K562 (cell line): Measurements from ENCODE around the gene TXNRD2. TPM values are rescaled to one million over a fixed set of nuclear protein-coding genes. Genes with fewer than 3 reads are reported as not detected.

Source experiments
- CEBPG ChIP-seq, 3 experiments: fragments of 200-800 bp in 1 of 3; sonication (Bioruptor generic) in 1 of 3; sonication (generic) in 1 of 3; formaldehyde crosslinking in 1 of 3; IDR thresholded peaks in 2 of 3; conservative IDR thresholded peaks in 1 of 3; 2 replicates each; pipeline versions ENCODE4 v1.6.1 to v1.8.0; 2016 to 2022; ENCODE audit warnings: missing compliant biosample characterization in 2 of 3, missing genetic modification characterization in 2 of 3, mild to moderate bottlenecking in 1 of 3, missing genetic modification reagents in 1 of 3
- FUS ChIP-seq: fragments of 200-400 bp; formaldehyde crosslinking; optimal IDR thresholded peaks from 2 replicates; pipeline ENCODE3; 2017; ENCODE audit warnings: low read depth, low read length
- GTF2A2 ChIP-seq: IDR thresholded peaks from 2 replicates; pipeline ENCODE4 v1.6.1; 2016; ENCODE audit warnings: mild to moderate bottlenecking, missing genetic modification characterization, missing compliant biosample characterization
- HNRNPK ChIP-seq: fragments of 200-400 bp; formaldehyde crosslinking; IDR thresholded peaks from one replicate; pipeline ENCODE4 v1.6.1; 2018; ENCODE audit warnings: mild to moderate bottlenecking, low read depth, low read length; ENCODE audit not compliant: poor library complexity, severe bottlenecking
- LCOR ChIP-seq: sonication (generic); formaldehyde crosslinking; IDR thresholded peaks from 2 replicates; pipeline ENCODE4 v1.8.0; 2022; ENCODE audit warnings: mild to moderate bottlenecking, missing genetic modification reagents
- NCOA2 ChIP-seq, 2 experiments: fragments of 450-650 bp; IDR thresholded peaks; 2 replicates each; pipeline ENCODE4 v1.6.1; 2018; ENCODE audit warnings: mild to moderate bottlenecking in 2 of 2, moderate library complexity in 1 of 2; ENCODE audit not compliant: partially characterized antibody in 2 of 2
- RCOR1 ChIP-seq, 2 experiments: IDR thresholded peaks; 2 replicates each; pipeline ENCODE4 v1.6.1; 2012; ENCODE audit warnings: low read depth in 2 of 2, low read length in 2 of 2, borderline replicate concordance in 1 of 2, improper control_type of control experiment in 1 of 2
- RHOXF2B ChIP-seq: fragments of 250-450 bp; sonication (Bioruptor Pico); conservative IDR thresholded peaks from 2 replicates; pipeline ENCODE4 v1.5.1; 2021
- SMAD2 ChIP-seq: fragments of 150-350 bp; IDR thresholded peaks from 2 replicates; pipeline ENCODE4 v1.6.1; 2014; ENCODE audit warnings: low read depth, mild to moderate bottlenecking, low read length
- SMAD4 ChIP-seq: fragments of 250-450 bp; sonication (Bioruptor Pico); conservative IDR thresholded peaks from 2 replicates; pipeline ENCODE4 v1.8.0; 2021; ENCODE audit warnings: inconsistent platforms, mild to moderate bottlenecking, moderate library complexity
- ZNF12 ChIP-seq: sonication (generic); formaldehyde crosslinking; IDR thresholded peaks from 2 replicates; pipeline ENCODE4 v1.4.0; 2020; ENCODE audit warnings: mild to moderate bottlenecking, missing genetic modification reagents
- ZNF124 ChIP-seq: sonication (generic); formaldehyde crosslinking; IDR thresholded peaks from 2 replicates; pipeline ENCODE4 v1.8.1; 2022; ENCODE audit warnings: missing genetic modification reagents
- ZNF146 ChIP-seq: IDR thresholded peaks from one replicate; pipeline ENCODE4 v1.6.1; 2018; ENCODE audit warnings: missing compliant biosample characterization; ENCODE audit not compliant: unreplicated experiment
- ZNF253 ChIP-seq: fragments of 250-450 bp; sonication (Bioruptor Pico); conservative IDR thresholded peaks from 2 replicates; pipeline ENCODE4 v1.6.1; 2021; ENCODE audit warnings: mild to moderate bottlenecking
- ZNF561 ChIP-seq: fragments of 450-650 bp; formaldehyde crosslinking; conservative IDR thresholded peaks from 2 replicates; pipeline ENCODE4 v1.4.0; 2020; ENCODE audit warnings: mild to moderate bottlenecking, moderate library complexity
- ZNF584 ChIP-seq: fragments of 200-800 bp; sonication (Bioruptor generic); IDR thresholded peaks from 2 replicates; pipeline ENCODE4 v1.6.1; 2016; ENCODE audit warnings: low read depth, mild to moderate bottlenecking, missing genetic modification characterization, missing compliant biosample characterization
- polyA plus RNA-seq, 8 experiments: library from polyadenylated mRNA; depleted of rRNA in 4 of 8; stranded (reverse) in 5 of 8; unstranded in 3 of 8; fragments of >200 nt; fragmentation: Nextera tagmentation in 2 of 8; fragmentation: Illumina TruSeq in 1 of 8; extraction: Ambion mirVana in 2 of 8; extraction: Trizol in 1 of 8; gene quantifications; 2 replicates each; pipeline versions ENCODE4 v1.2.1 to v1.2.3, GENCODE V29; 2011 to 2014; ENCODE audit warnings: inconsistent platforms in 1 of 8, missing spikeins in 1 of 8
- total RNA-seq, 7 experiments: library from RNA; depleted of rRNA in 6 of 7; stranded (reverse); fragments of >200 nt in 6 of 7; fragmentation: Illumina TruSeq in 2 of 7; extraction: Trizol in 2 of 7; gene quantifications; 2 replicates each; pipeline versions ENCODE4 v1.2.1 to v1.2.3, GENCODE V29; 2011 to 2021; ENCODE audit warnings: low replicate concordance in 1 of 7
- TF ChIP-seq, protein P1 (sequence below): fragments of 250-450 bp; sonication (Bioruptor Pico); IDR thresholded peaks from 2 replicates; pipeline ENCODE4 v1.4.0; 2020; ENCODE audit warnings: mild to moderate bottlenecking, moderate library complexity
- TF ChIP-seq, protein P2 (sequence below), 3 experiments: fragments of 200-800 bp in 1 of 3; fragments of 250-450 bp in 1 of 3; fragments of 450-650 bp in 1 of 3; sonication (Bioruptor Pico) in 1 of 3; sonication (Bioruptor generic) in 1 of 3; formaldehyde crosslinking in 1 of 3; IDR thresholded peaks; 2 replicates each; pipeline versions ENCODE4 v1.6.1 to v1.8.0; 2016 to 2022; ENCODE audit warnings: mild to moderate bottlenecking in 2 of 3, missing genetic modification characterization in 2 of 3, missing compliant biosample characterization in 1 of 3, moderate library complexity in 1 of 3
- TF ChIP-seq, protein P3 (sequence below): fragments of 450-650 bp; IDR thresholded peaks from 2 replicates; pipeline ENCODE4 v1.6.1; 2018; ENCODE audit warnings: mild to moderate bottlenecking, low read depth; ENCODE audit not compliant: partially characterized antibody

Gene TXNRD2
- total and polyA plus RNA-seq, 9 of the 15 experiments (the other 6 are each of a cell fraction or from before 2014, with no cell fraction given) = 3.3 to 80.2 (median 49.4) TPM

DNA sequence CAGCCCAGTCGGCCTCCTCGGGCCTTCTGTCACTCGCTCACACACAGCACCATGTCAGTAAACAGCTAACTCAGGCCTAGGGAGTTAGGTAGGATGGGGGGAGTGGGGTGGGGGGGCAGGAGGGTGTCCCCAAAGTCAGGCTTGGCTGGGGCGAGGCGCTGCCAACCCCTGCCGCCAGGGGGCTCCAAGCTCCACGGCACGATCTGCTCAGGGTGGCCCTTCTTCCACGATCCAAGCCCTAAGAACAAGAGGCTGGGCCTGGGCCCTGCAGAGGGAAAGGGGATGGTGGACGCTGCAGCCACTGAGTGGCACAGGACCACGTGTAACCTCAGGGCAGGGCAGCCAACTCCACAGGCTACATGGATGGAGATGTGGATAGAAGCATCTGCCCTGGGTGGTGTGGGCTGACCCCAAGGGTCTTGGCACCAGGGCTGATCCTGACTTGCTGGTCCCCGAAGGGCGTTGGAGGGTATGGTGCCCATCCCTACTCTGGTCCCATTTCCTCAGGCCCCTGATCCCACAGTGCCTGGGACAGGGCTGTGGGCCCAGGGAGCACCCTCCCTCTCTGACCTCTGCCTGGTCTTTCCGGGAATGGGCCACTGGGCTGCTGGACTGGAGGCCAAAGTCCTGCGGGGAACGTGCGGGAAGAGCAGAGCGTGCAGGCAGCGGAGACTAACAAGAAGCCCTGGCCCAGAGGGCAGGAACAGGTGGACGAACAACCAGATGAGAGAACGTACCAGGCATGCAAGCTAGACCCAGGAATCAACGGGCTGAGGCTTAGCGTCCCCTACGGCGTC is 29.1 kb upstream of the TXNRD2 start (continued):
- no peak for TF ChIP-seq LCOR (CRISPR knock-in tag)
- TF ChIP-seq RCOR1 (IDR thresholded peaks at IDR 0.05; ENCODE audit: borderline replicate concordance in 1 of 2, low read depth in 2 of 2, low read length in 2 of 2) = peak in 1 of 2 experiments; percentile 58; a peak in 2 of 4 replicates
- TF ChIP-seq CEBPG (CRISPR knock-in tag; IDR thresholded peaks at IDR 0.05) = no peak
- TF ChIP-seq CEBPG (tag; conservative IDR thresholded peaks at IDR 0.05 in 1 of 2, IDR thresholded peaks at IDR 0.05 in 1 of 2) = no peak
- TF ChIP-seq, protein P1, sequence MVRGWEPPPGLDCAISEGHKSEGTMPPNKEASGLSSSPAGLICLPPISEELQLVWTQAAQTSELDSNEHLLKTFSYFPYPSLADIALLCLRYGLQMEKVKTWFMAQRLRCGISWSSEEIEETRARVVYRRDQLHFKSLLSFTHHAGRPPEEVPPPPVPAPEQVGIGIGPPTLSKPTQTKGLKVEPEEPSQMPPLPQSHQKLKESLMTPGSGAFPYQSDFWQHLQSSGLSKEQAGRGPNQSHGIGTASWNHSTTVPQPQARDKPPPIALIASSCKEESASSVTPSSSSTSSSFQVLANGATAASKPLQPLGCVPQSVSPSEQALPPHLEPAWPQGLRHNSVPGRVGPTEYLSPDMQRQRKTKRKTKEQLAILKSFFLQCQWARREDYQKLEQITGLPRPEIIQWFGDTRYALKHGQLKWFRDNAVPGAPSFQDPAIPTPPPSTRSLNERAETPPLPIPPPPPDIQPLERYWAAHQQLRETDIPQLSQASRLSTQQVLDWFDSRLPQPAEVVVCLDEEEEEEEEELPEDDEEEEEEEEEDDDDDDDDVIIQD (CRISPR knock-in tag) = 0 out of 2 replicates have a peak, but pooled peaks have one; percentile 22
- TF ChIP-seq, protein P2, sequence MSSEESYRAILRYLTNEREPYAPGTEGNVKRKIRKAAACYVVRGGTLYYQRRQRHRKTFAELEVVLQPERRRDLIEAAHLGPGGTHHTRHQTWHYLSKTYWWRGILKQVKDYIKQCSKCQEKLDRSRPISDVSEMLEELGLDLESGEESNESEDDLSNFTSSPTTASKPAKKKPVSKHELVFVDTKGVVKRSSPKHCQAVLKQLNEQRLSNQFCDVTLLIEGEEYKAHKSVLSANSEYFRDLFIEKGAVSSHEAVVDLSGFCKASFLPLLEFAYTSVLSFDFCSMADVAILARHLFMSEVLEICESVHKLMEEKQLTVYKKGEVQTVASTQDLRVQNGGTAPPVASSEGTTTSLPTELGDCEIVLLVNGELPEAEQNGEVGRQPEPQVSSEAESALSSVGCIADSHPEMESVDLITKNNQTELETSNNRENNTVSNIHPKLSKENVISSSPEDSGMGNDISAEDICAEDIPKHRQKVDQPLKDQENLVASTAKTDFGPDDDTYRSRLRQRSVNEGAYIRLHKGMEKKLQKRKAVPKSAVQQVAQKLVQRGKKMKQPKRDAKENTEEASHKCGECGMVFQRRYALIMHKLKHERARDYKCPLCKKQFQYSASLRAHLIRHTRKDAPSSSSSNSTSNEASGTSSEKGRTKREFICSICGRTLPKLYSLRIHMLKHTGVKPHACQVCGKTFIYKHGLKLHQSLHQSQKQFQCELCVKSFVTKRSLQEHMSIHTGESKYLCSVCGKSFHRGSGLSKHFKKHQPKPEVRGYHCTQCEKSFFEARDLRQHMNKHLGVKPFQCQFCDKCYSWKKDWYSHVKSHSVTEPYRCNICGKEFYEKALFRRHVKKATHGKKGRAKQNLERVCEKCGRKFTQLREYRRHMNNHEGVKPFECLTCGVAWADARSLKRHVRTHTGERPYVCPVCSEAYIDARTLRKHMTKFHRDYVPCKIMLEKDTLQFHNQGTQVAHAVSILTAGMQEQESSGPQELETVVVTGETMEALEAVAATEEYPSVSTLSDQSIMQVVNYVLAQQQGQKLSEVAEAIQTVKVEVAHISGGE (CRISPR knock-in tag; IDR thresholded peaks at IDR 0.05) = no peak
- TF ChIP-seq RHOXF2B = peak; percentile 75; the same call in 1 of the 2 replicates
- no peak for TF ChIP-seq HNRNPK
- TF ChIP-seq ZNF253 = no peak
- TF ChIP-seq GTF2A2 (tag) = no peak
- TF ChIP-seq ZNF561 (CRISPR knock-in tag) = no peak
- TF ChIP-seq SMAD4 (CRISPR knock-in tag) = 0 out of 2 replicates have a peak, but pooled peaks have one; percentile 11
- TF ChIP-seq ZNF124 = no peak
- no peak for TF ChIP-seq ZNF12 (CRISPR knock-in tag)
- no peak for TF ChIP-seq ZNF584 (CRISPR knock-in tag)
- no peak for TF ChIP-seq FUS
- TF ChIP-seq, protein P3, sequence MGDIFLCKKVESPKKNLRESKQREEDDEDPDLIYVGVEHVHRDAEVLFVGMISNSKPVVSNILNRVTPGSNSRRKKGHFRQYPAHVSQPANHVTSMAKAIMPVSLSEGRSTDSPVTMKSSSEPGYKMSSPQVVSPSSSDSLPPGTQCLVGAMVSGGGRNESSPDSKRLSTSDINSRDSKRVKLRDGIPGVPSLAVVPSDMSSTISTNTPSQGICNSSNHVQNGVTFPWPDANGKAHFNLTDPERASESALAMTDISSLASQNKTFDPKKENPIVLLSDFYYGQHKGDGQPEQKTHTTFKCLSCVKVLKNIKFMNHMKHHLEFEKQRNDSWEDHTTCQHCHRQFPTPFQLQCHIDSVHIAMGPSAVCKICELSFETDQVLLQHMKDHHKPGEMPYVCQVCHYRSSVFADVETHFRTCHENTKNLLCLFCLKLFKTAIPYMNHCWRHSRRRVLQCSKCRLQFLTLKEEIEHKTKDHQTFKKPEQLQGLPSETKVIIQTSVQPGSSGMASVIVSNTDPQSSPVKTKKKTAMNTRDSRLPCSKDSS = no peak
- TF ChIP-seq ZNF146 (CRISPR knock-in tag) = no peak
- TF ChIP-seq SMAD2 = no peak
- no peak for TF ChIP-seq NCOA2 (IDR thresholded peaks at IDR 0.05; ENCODE audit: partially characterized antibody in 2 of 2)
